Fibroblast of upper back skin (primary cell): ENCODE measurements around the gene KIF26B.

ENCODE experiments used
- DNase-seq: peaks from one replicate; pipeline ENCODE4 v3.0.0-alpha.2; 2013

The KIF26B gene

GRCh38 chr1:245579881-245580280, 425.1 kb downstream of the KIF26B start:
- no peak for DNase-seq

GRCh38 chr1:245580651-245581050, 425.9 kb downstream of the KIF26B start:
- DNase-seq: no peak

- no peak for DNase-seq
These were observed 427.2 kb downstream of the KIF26B start for GRCh38 chr1:245582026-245582425.

GRCh38 chr1:245583081-245583480, 428.3 kb downstream of the KIF26B start:
- peak; percentile 42 for DNase-seq

- peak; percentile 19 for DNase-seq
These were observed 429.0 kb downstream of the KIF26B start for GRCh38 chr1:245583575-245584330.

GRCh38 chr1:245585252-245585959, 430.6 kb downstream of the KIF26B start:
- peak; percentile 93 for DNase-seq

- peak; percentile 39 for DNase-seq
These were observed 432.8 kb downstream of the KIF26B start for GRCh38 chr1:245587435-245588115.

- no peak for DNase-seq
These were observed 433.4 kb downstream of the KIF26B start for GRCh38 chr1:245588116-245588639.

GRCh38 chr1:245589316-245589715, 434.5 kb downstream of the KIF26B start:
- no peak for DNase-seq

GRCh38 chr1:245589906-245590305, 435.1 kb downstream of the KIF26B start:
- DNase-seq: no peak

GRCh38 chr1:245590726-245591125, 435.9 kb downstream of the KIF26B start:
- peak; percentile 34 for DNase-seq

- DNase-seq: no peak
These were observed 436.8 kb downstream of the KIF26B start for GRCh38 chr1:245591346-245592188.

GRCh38 chr1:245592189-245592460, 437.3 kb downstream of the KIF26B start:
- no peak for DNase-seq

GRCh38 chr1:245598524-245599305, 443.9 kb downstream of the KIF26B start:
- DNase-seq: peak; percentile 38

- peak; percentile 99 for DNase-seq
These were observed 444.8 kb downstream of the KIF26B start for GRCh38 chr1:245599371-245600174.

GRCh38 chr1:245600658-245601057, 445.9 kb downstream of the KIF26B start:
- no peak for DNase-seq

- DNase-seq: peak; percentile 71
These were observed 448.6 kb downstream of the KIF26B start for GRCh38 chr1:245603311-245603865.

GRCh38 chr1:245604979-245605378, 450.2 kb downstream of the KIF26B start:
- DNase-seq: peak; percentile 12

GRCh38 chr1:245605480-245606156, 450.8 kb downstream of the KIF26B start:
- DNase-seq: peak; percentile 98

GRCh38 chr1:245606157-245606725, 451.5 kb downstream of the KIF26B start:
- no peak for DNase-seq
